ENCODE measurements around the gene ZDHHC20. TPM values are rescaled to one million over a fixed set of nuclear protein-coding genes. Genes with fewer than 3 reads are reported as not detected.

Gene ZDHHC20
- total and polyA plus RNA-seq, 2 donors: 39.7 to 69.9 TPM

DNA sequence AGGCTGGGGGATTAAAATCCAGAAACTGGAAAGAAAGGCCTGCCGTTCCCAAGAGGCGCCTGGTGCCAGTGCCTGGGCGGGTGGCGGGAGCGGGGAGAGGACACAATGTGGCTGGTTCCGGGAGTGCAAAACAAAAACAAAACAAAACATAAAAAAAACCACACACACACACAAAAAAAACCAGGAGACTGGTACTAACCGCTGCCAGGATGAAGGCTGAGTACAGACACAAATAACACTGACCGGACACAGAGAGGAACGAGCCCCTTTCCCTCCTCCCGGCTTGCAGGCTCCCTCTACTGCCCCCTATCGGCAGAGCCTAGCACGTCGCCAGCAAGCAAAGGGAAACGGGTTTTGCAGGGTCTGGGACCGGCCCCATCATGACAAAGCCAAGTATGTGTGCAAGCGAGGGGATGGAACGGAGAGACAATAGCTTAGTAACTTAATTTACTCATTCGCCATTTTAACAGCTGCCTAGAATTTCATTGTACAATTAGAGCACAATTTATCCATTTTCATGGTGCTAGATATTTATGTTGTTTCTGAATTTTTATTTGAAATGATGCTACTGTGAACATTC, 17.9 kb upstream of the ZDHHC20 start:
- Histone ChIP-seq H3K36me3 (ENCODE audit: control insufficient read depth in 2 of 2, insufficient read depth in 2 of 2, low read length in 1 of 2) (no peaks in the 10 kb centered on the region), H3K27ac (ENCODE audit: low read depth in 1 of 2, low read length in 1 of 2) (no peak overlapping the region), H3K27me3 (ENCODE audit: control insufficient read depth in 2 of 2, insufficient read depth in 1 of 2, low read length in 1 of 2) (no peaks in the 10 kb centered on the region), H3K4me3 (ENCODE audit: low read length in 2 of 2) (peak overlapping the region; percentile 26 to 42), H3K4me1 (ENCODE audit: control insufficient read depth in 2 of 2, insufficient read depth in 2 of 2, low read length in 2 of 2) (no peaks in the 10 kb centered on the region), H3K9me3 (ENCODE audit: control insufficient read depth in 2 of 2, insufficient read depth in 1 of 2, low read length in 1 of 2) (no peaks in the 10 kb centered on the region)
- peak; percentile 58 to 90 (median 80) for DNase-seq (ENCODE audit: low read depth in 6 of 9, low spot score in 9 of 9)
- 16% methylated on average over 18 of the region's 18 CpGs for WGBS

DNA sequence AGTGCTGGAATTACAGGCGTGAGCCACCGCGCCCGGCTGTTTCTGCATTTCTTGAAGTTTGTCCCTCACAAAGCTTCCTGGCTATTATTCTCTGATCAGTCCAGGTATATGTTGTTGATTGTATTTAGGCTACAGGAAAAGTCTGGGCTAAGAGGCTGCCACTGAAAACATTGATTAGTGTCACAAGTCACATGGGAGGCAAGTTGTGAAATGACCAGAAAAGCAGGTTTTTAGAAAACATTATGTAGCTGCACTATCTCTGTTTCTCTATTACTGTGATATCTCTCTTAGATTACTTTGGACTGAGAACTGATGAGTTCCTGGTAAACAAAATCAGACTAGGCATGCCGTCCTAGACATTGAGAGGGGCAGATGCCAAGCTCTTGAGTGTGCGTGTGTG, 16.0 kb upstream of the ZDHHC20 start:
- no peaks in the 10 kb centered on the region for H3K27me3 ChIP-seq (ENCODE audit: control insufficient read depth in 2 of 2, insufficient read depth in 1 of 2, low read length in 1 of 2)
- DNase-seq (ENCODE audit: low read depth in 6 of 9, low spot score in 9 of 9): no peak
- no peaks in the 10 kb centered on the region for H3K4me1 ChIP-seq (ENCODE audit: control insufficient read depth in 2 of 2, insufficient read depth in 2 of 2, low read length in 2 of 2)
- no peaks in the 10 kb centered on the region for H3K36me3 ChIP-seq (ENCODE audit: control insufficient read depth in 2 of 2, insufficient read depth in 2 of 2, low read length in 1 of 2)
- H3K4me3 ChIP-seq (ENCODE audit: low read length in 2 of 2): no peak overlapping the region
- no peaks in the 10 kb centered on the region for H3K9me3 ChIP-seq (ENCODE audit: control insufficient read depth in 2 of 2, insufficient read depth in 1 of 2, low read length in 1 of 2)
- no peak overlapping the region for H3K27ac ChIP-seq (ENCODE audit: low read depth in 1 of 2, low read length in 1 of 2)
- 80% methylated on average over 6 of the region's 6 CpGs for WGBS

DNA sequence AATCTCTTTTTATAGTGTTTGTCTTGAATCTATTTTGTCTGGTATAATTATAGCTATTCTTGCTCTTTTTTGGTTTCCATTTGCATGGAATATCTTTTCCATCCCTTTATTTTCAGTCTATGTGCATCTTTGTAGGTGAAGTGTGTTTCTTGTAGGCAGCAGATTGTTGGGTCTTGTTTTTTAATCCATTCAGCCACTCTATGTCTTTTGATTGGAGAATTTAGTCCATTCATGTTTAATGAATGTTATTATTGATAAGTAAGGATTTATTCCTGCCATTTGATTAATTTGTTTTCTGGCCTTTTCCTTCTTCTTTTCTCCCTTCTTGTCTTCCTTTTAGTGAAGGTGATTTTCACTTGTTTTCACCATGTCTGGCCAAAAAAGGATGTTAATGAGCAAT, 11.7 kb upstream of the ZDHHC20 start:
- H3K36me3 ChIP-seq (ENCODE audit: control insufficient read depth in 2 of 2, insufficient read depth in 2 of 2, low read length in 1 of 2): no peaks in the 10 kb centered on the region
- no peak overlapping the region for H3K4me3 ChIP-seq (ENCODE audit: low read length in 2 of 2)
- H3K4me1 ChIP-seq (ENCODE audit: control insufficient read depth in 2 of 2, insufficient read depth in 2 of 2, low read length in 2 of 2): no peaks in the 10 kb centered on the region
- DNase-seq (ENCODE audit: low read depth in 6 of 9, low spot score in 9 of 9): no peak
- H3K27ac ChIP-seq (ENCODE audit: low read depth in 1 of 2, low read length in 1 of 2): no peak overlapping the region
- H3K9me3 ChIP-seq (ENCODE audit: control insufficient read depth in 2 of 2, insufficient read depth in 1 of 2, low read length in 1 of 2): peaks cover 0 to 4% of the 10 kb centered on the region in 2 donors
- no peaks in the 10 kb centered on the region for H3K27me3 ChIP-seq (ENCODE audit: control insufficient read depth in 2 of 2, insufficient read depth in 1 of 2, low read length in 1 of 2)

DNA sequence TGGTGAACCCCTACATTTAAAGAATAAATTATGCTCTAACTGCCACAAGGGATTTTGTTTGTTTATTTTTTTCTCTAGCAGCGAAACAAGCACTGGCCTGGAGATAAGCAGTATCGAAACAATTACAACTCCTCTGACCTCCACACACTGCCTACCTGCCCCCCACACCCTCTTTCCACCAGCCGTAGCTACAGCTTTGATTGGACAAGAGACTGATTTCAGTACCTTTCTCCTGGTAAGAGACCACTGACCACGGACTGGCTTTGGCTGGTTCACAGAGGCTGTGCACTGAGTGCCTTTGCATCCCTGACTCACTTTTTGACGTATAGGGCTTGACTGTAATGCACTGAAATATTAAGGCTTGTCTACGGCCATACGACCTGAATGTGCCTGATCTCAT, 7.4 kb upstream of the ZDHHC20 start:
- no peaks in the 10 kb centered on the region for H3K4me1 ChIP-seq (ENCODE audit: control insufficient read depth in 2 of 2, insufficient read depth in 2 of 2, low read length in 2 of 2)
- no peaks in the 10 kb centered on the region for H3K27me3 ChIP-seq (ENCODE audit: control insufficient read depth in 2 of 2, insufficient read depth in 1 of 2, low read length in 1 of 2)
- H3K4me3 ChIP-seq (ENCODE audit: low read length in 2 of 2): no peak overlapping the region
- no peaks in the 10 kb centered on the region for H3K36me3 ChIP-seq (ENCODE audit: control insufficient read depth in 2 of 2, insufficient read depth in 2 of 2, low read length in 1 of 2)
- no peak for DNase-seq (ENCODE audit: low read depth in 6 of 9, low spot score in 9 of 9)
- peaks cover 1 to 4% of the 10 kb centered on the region in 2 donors for H3K9me3 ChIP-seq (ENCODE audit: control insufficient read depth in 2 of 2, insufficient read depth in 1 of 2, low read length in 1 of 2)
- no peak overlapping the region for H3K27ac ChIP-seq (ENCODE audit: low read depth in 1 of 2, low read length in 1 of 2)
- 88% methylated on average over 7 of the region's 7 CpGs for WGBS

DNA sequence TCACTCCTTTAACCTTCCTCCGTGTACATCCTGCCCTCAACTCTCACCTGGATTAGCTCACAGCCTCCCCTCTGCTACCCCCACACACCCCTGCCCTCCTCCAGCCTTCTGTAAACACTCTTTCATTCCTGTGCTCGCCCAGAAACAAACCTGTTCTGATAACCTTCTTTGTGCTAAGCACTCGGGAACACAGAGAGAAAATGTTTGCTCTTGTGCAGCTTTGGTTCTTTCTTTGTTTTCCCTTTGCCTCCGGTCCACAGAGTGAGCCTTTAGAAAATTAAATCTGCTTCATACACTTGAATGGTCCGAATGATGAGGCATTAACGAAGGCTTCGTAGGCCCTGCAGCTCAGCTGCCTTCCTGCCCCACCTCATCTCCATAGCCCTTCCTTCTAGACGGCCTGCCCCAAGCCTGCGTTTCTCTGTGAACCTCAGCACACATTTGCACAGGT, 6.6 kb upstream of the ZDHHC20 start:
- 83% methylated on average over 9 of the region's 9 CpGs for WGBS
- H3K27ac ChIP-seq (ENCODE audit: low read depth in 1 of 2, low read length in 1 of 2): no peak overlapping the region

DNA sequence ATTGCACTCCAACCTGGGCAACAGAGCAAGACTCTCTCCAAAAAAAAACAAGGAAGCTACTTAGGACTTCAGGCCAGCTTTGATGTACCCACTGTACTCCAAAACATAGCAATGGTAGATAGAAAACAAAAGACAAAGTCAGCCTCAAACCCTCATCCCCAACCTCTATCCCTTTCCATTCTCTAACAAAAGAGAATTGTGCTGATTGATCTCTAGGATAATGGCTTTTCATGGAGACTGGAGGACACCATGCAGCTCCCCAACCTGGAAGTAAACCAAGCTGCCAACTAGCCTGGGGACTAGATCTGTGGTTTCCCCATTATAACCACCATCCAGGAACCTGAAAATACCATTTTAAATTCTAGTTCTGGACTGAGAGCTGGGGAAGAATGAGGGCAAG, 4.3 kb upstream of the ZDHHC20 start:
- DNase-seq (ENCODE audit: low read depth in 6 of 9, low spot score in 9 of 9): no peak
- Histone ChIP-seq H3K4me3 (ENCODE audit: low read length in 2 of 2) (no peak overlapping the region), H3K4me1 (ENCODE audit: control insufficient read depth in 2 of 2, insufficient read depth in 2 of 2, low read length in 2 of 2) (peaks cover 2 to 3% of the 10 kb centered on the region in 2 donors), H3K9me3 (ENCODE audit: control insufficient read depth in 2 of 2, insufficient read depth in 1 of 2, low read length in 1 of 2) (peaks cover 1 to 4% of the 10 kb centered on the region in 2 donors), H3K27ac (ENCODE audit: low read depth in 1 of 2, low read length in 1 of 2) (no peak overlapping the region), H3K36me3 (ENCODE audit: control insufficient read depth in 2 of 2, insufficient read depth in 2 of 2, low read length in 1 of 2) (no peaks in the 10 kb centered on the region), H3K27me3 (ENCODE audit: control insufficient read depth in 2 of 2, insufficient read depth in 1 of 2, low read length in 1 of 2) (no peaks in the 10 kb centered on the region)

More for the DNA sequence above, 6.6 kb upstream of the ZDHHC20 start:
- no peaks in the 10 kb centered on the region for H3K4me1 ChIP-seq (ENCODE audit: control insufficient read depth in 2 of 2, insufficient read depth in 2 of 2, low read length in 2 of 2)
- no peaks in the 10 kb centered on the region for H3K27me3 ChIP-seq (ENCODE audit: control insufficient read depth in 2 of 2, insufficient read depth in 1 of 2, low read length in 1 of 2)
- no peaks in the 10 kb centered on the region for H3K36me3 ChIP-seq (ENCODE audit: control insufficient read depth in 2 of 2, insufficient read depth in 2 of 2, low read length in 1 of 2)
- peaks cover 1 to 4% of the 10 kb centered on the region in 2 donors for H3K9me3 ChIP-seq (ENCODE audit: control insufficient read depth in 2 of 2, insufficient read depth in 1 of 2, low read length in 1 of 2)
- no peak for DNase-seq (ENCODE audit: low read depth in 6 of 9, low spot score in 9 of 9)
- H3K4me3 ChIP-seq (ENCODE audit: low read length in 2 of 2): no peak overlapping the region

DNA sequence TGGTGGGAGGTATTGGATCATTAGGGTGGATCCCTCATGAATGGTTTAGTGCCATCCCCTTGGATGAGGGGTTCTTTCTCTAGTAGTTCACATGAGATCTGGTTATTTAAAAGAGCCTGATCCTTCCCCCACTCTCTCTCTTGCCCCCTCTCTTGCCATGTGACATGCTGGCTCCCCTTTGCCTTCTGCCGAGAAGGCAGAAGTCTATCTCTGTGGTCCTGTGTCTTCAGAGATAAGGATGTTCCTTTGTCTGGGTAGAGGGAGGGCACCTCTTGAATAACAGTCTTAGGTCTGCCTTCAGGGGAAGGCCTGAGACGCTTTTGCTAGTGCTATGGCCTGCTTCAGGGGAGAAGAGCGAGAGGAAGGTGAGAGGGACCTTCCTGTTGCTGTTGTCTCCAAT, 2.0 kb upstream of the ZDHHC20 start:
- H3K36me3 ChIP-seq (ENCODE audit: control insufficient read depth in 2 of 2, insufficient read depth in 2 of 2, low read length in 1 of 2): no peaks in the 10 kb centered on the region
- H3K4me3 ChIP-seq (ENCODE audit: low read length in 2 of 2): no peak overlapping the region
- no peak overlapping the region for H3K27ac ChIP-seq (ENCODE audit: low read depth in 1 of 2, low read length in 1 of 2)
- no peak for DNase-seq (ENCODE audit: low read depth in 6 of 9, low spot score in 9 of 9)
- 78% methylated on average over 3 of the region's 3 CpGs for WGBS
- peaks cover 1 to 5% of the 10 kb centered on the region in 2 donors for H3K9me3 ChIP-seq (ENCODE audit: control insufficient read depth in 2 of 2, insufficient read depth in 1 of 2, low read length in 1 of 2)
- H3K27me3 ChIP-seq (ENCODE audit: control insufficient read depth in 2 of 2, insufficient read depth in 1 of 2, low read length in 1 of 2): no peaks in the 10 kb centered on the region
- H3K4me1 ChIP-seq (ENCODE audit: control insufficient read depth in 2 of 2, insufficient read depth in 2 of 2, low read length in 2 of 2): peaks cover 2 to 3% of the 10 kb centered on the region in 2 donors

DNA sequence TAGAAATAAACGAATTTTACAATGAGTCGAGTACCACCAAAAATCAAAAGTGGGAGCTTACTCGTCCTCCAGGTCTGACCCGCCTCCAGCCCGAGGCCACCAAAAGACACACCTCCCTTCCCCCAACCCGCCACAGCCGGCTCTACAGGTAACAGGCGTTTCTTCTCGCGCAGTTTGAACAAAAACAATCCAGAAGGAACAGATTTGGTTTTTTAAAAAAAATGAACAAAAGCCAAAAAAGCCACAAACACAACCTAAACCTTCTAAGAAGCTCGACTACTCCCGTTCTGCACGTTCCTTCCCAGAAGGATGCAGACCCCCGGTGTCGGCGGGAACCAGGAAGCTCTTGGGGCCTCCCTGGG, 671 bp downstream of the ZDHHC20 start:
- peaks cover 2 to 3% of the 10 kb centered on the region in 2 donors for H3K4me1 ChIP-seq (ENCODE audit: control insufficient read depth in 2 of 2, insufficient read depth in 2 of 2, low read length in 2 of 2)
- peak in 7 of 9 donors; percentile 22 to 76 (median 40) for DNase-seq (ENCODE audit: low read depth in 6 of 9, low spot score in 9 of 9)

DNA sequence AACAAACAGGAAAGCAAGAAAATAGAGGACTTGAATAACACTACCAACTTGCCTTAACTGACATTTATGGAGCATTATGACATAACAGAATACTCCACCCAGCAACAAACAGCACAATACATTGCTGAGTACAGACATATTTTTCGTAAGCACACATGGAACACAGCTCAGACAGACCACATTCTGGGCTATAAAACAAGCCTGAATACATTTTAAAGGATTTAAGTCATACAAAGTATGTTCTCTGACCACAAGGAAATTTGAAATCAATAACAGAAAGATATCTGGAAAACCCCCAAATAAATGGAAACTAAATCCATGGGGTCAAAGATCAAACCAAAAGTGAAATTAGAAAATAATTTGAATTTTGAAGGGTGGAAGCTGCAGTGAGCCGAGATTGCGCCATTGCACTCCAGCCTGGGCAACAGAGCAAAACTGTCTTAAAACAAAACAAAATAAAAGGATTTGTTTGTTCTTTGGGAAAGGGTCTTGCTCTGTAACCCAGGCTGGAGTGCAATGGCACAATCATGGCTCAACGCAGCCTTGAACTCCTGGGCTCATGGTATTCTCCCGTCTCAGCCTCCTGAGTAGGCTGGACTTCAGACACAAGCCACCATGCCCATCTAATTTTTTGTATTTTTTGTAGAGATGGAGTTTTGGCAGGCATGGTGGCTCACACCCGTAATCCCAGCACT, 5.6 kb downstream of the ZDHHC20 start:
- no peaks in the 10 kb centered on the region for H3K27me3 ChIP-seq (ENCODE audit: control insufficient read depth in 2 of 2, insufficient read depth in 1 of 2, low read length in 1 of 2)
- no peaks in the 10 kb centered on the region for H3K4me1 ChIP-seq (ENCODE audit: control insufficient read depth in 2 of 2, insufficient read depth in 2 of 2, low read length in 2 of 2)
- H3K27ac ChIP-seq (ENCODE audit: low read depth in 1 of 2, low read length in 1 of 2): no peak overlapping the region
- 98% methylated on average over 6 of the region's 6 CpGs for WGBS
- no peak for DNase-seq (ENCODE audit: low read depth in 6 of 9, low spot score in 9 of 9)
- H3K36me3 ChIP-seq (ENCODE audit: control insufficient read depth in 2 of 2, insufficient read depth in 2 of 2, low read length in 1 of 2): no peaks in the 10 kb centered on the region
- peaks cover 0 to 8% of the 10 kb centered on the region in 2 donors for H3K9me3 ChIP-seq (ENCODE audit: control insufficient read depth in 2 of 2, insufficient read depth in 1 of 2, low read length in 1 of 2)
- H3K4me3 ChIP-seq (ENCODE audit: low read length in 2 of 2): no peak overlapping the region

More for the DNA sequence above, 671 bp downstream of the ZDHHC20 start:
- peak overlapping the region; percentile 91 to 97 for H3K4me3 ChIP-seq (ENCODE audit: low read length in 2 of 2)
- peaks cover 0 to 10% of the 10 kb centered on the region in 2 donors for H3K9me3 ChIP-seq (ENCODE audit: control insufficient read depth in 2 of 2, insufficient read depth in 1 of 2, low read length in 1 of 2)
- H3K27ac ChIP-seq (ENCODE audit: low read depth in 1 of 2, low read length in 1 of 2): peak overlapping the region; percentile 89 to 95
- H3K36me3 ChIP-seq (ENCODE audit: control insufficient read depth in 2 of 2, insufficient read depth in 2 of 2, low read length in 1 of 2): no peaks in the 10 kb centered on the region
- under 1% methylated on average over 16 of the region's 16 CpGs for WGBS
- H3K27me3 ChIP-seq (ENCODE audit: control insufficient read depth in 2 of 2, insufficient read depth in 1 of 2, low read length in 1 of 2): no peaks in the 10 kb centered on the region

All from thymus (tissue), 11 donors.